Psoas muscle (tissue), 8 donors: ENCODE data around the gene DCLK2. TPM values are rescaled to one million over a fixed set of nuclear protein-coding genes. Genes with fewer than 3 reads are reported as not detected.

Experiments used
- ATAC-seq, 4 donors: fragments of 200-7000 bp; cut with Tn5 transposase; one replicate each; pipeline ENCODE4 v1.9.1; 2020; ENCODE audit warnings: moderate library complexity in 3 of 4, mild to moderate bottlenecking in 2 of 4
- DNase-seq, 2 donors: peaks; one replicate each; pipeline ENCODE4 v3.0.0-alpha.2; 2020
- H3K27ac ChIP-seq: fragments of 200-600 bp; one replicate; pipeline ENCODE4 v1.8.0; 2022
- H3K27me3 ChIP-seq, 3 donors: fragments of 200-600 bp in 1 of 3; one replicate each; pipeline versions ENCODE4 v1.6.1 to v1.8.0; 2013 to 2022; ENCODE audit warnings: low read length in 2 of 3, mild to moderate bottlenecking in 2 of 3, moderate library complexity in 1 of 3; ENCODE audit not compliant: insufficient read depth in 3 of 3
- H3K36me3 ChIP-seq, 2 donors: fragments of 200-600 bp in 1 of 2; one replicate each; pipeline versions ENCODE4 v1.6.1 to v1.8.0; 2013 to 2022; ENCODE audit warnings: low read depth in 1 of 2, mild to moderate bottlenecking in 1 of 2, moderate library complexity in 1 of 2; ENCODE audit not compliant: insufficient read depth in 1 of 2
- H3K4me1 ChIP-seq: fragments of 200-600 bp; one replicate; pipeline ENCODE4 v1.8.0; 2022
- H3K4me3 ChIP-seq: fragments of 200-600 bp; one replicate; pipeline ENCODE4 v1.8.0; 2022; ENCODE audit warnings: mild to moderate bottlenecking
- H3K9me3 ChIP-seq: fragments of 200-600 bp; one replicate; pipeline ENCODE4 v1.8.0; 2022
- CTCF ChIP-seq: fragments of 200-600 bp; IDR thresholded peaks from one replicate; pipeline ENCODE4 v1.8.0; 2022; ENCODE audit warnings: antibody characterized with exemption
- WGBS, 3 donors: extraction: QIAGEN DNeasy Blood & Tissue Kit; methylation state at CpG; one replicate each; pipeline versions ENCODE4 v1.1.6 to v1.1.7; 2013; 5-methylcytosine and 5-hydroxymethylcytosine counted together
- intact Hi-C, 2 donors: fragments of 100-400 bp; cut with DNase I; formaldehyde crosslinking; loops; one replicate each; pipeline versions ENCODE4 v1.11.0 to v1.14.2; 2022
- polyA plus RNA-seq, 3 donors: library from polyadenylated mRNA; stranded (reverse); fragments of 200-250 nt; gene quantifications; one replicate each; pipeline ENCODE4 v1.2.3, GENCODE V29; 2013
- total RNA-seq, 4 donors: library from RNA; stranded (reverse); fragmentation: NEBNext Ultra II Directional in 2 of 4; extraction: Animal tissue kit (Norgen Biotek cat#: 25700) in 2 of 4; gene quantifications; one replicate each; pipeline versions ENCODE4 v1.2.1 to v1.2.4, GENCODE V29; 2021 to 2023
- donor health status: healthy with polysubstance abuse.
- donor health status: DM: no; HTN: no; CAD: no; lungs with moderate emphysema.
- donor health status: Bipolar disorder and iron deficiency.
- donor health status: healthy.
- donor health status: DM: yes; HTN: yes; CAD: no.
- donor health status: DM: no; HTN: no; CAD: no.
- donor health status: DM: no; HTN: no; CAD: no.
- donor health status: DM: yes; HTN: yes; CAD: no.

DCLK2 gene
- total and polyA plus RNA-seq, 7 donors = 0.18 to 1.7 (median 0.78) TPM

- no peak for TF ChIP-seq CTCF
- ATAC-seq = no peak
- Histone ChIP-seq H3K4me3 (no peak overlapping the region), H3K27me3 (no peaks in the 10 kb centered on the region), H3K27ac (no peak overlapping the region), H3K36me3 (no peaks in the 10 kb centered on the region), H3K4me1 (no peaks in the 10 kb centered on the region), H3K9me3 (no peaks in the 10 kb centered on the region)
- intact Hi-C loops = no loop called here
- DNase-seq = no peak
- WGBS, 3 donors = 69 to 86% (median 79%) methylated on average over 2 to 4 of the region's 4 CpGs
Observed at GRCh38 chr4:150250998-150251651, 172.9 kb downstream of the DCLK2 start.

GRCh38 chr4:150251752-150252190, 173.5 kb downstream of the DCLK2 start:
- H3K4me1 ChIP-seq = no peaks in the 10 kb centered on the region
- DNase-seq (no peak), ATAC-seq (no peak)
- WGBS, 3 donors = 71 to 84% (median 73%) methylated on average over 7 of the region's 7 CpGs
- TF ChIP-seq CTCF = no peak
- H3K36me3 ChIP-seq = no peaks in the 10 kb centered on the region
- no peak overlapping the region for H3K4me3 ChIP-seq
- intact Hi-C loops = no loop called here
- no peaks in the 10 kb centered on the region for H3K27me3 ChIP-seq
- H3K27ac ChIP-seq = no peak overlapping the region
- no peaks in the 10 kb centered on the region for H3K9me3 ChIP-seq

- TF ChIP-seq CTCF = no peak
- ATAC-seq = no peak
- H3K4me1 ChIP-seq = no peaks in the 10 kb centered on the region
- DNase-seq = no peak
- H3K27ac ChIP-seq = no peak overlapping the region
- H3K27me3 ChIP-seq = no peaks in the 10 kb centered on the region
- H3K4me3 ChIP-seq = no peak overlapping the region
- 88 to 89% (median 89%) methylated on average over 6 of the region's 6 CpGs for WGBS, 3 donors
- H3K36me3 ChIP-seq = no peaks in the 10 kb centered on the region
- H3K9me3 ChIP-seq = no peaks in the 10 kb centered on the region
- intact Hi-C loops = no loop called here
Observed at GRCh38 chr4:150252306-150252705, 174.1 kb downstream of the DCLK2 start.

GRCh38 chr4:150252741-150253140, 174.5 kb downstream of the DCLK2 start:
- no peak overlapping the region for H3K4me3 ChIP-seq
- DNase-seq (no peak), ATAC-seq (no peak)
- no peak overlapping the region for H3K27ac ChIP-seq
- no peaks in the 10 kb centered on the region for H3K9me3 ChIP-seq
- intact Hi-C loops = no loop called here
- no peaks in the 10 kb centered on the region for H3K27me3 ChIP-seq
- no peaks in the 10 kb centered on the region for H3K36me3 ChIP-seq
- H3K4me1 ChIP-seq = no peaks in the 10 kb centered on the region
- 94 to 95% (median 95%) methylated on average over 7 of the region's 7 CpGs for WGBS, 3 donors
- no peak for TF ChIP-seq CTCF

- no peaks in the 10 kb centered on the region for H3K4me1 ChIP-seq
- WGBS, 3 donors = 88 to 91% (median 90%) methylated on average over 11 of the region's 11 CpGs
- no peaks in the 10 kb centered on the region for H3K36me3 ChIP-seq
- H3K27me3 ChIP-seq = no peaks in the 10 kb centered on the region
- no peak overlapping the region for H3K4me3 ChIP-seq
- no peak overlapping the region for H3K27ac ChIP-seq
- DNase-seq (no peak), ATAC-seq (no peak)
- intact Hi-C loops = no loop called here
- no peak for TF ChIP-seq CTCF
- no peaks in the 10 kb centered on the region for H3K9me3 ChIP-seq
Observed at GRCh38 chr4:150253416-150253815, 175.2 kb downstream of the DCLK2 start.
